Measurements from ENCODE around the gene SLC13A4. TPM values are rescaled to one million over a fixed set of nuclear protein-coding genes. Genes with fewer than 3 reads are reported as not detected.

SLC13A4 gene
- total and polyA plus RNA-seq, 2 of the 4 experiments (the other 2 are of a cell fraction), result 0.10 TPM; not detected in 1

GRCh38 chr7:135712182-135712782, 15.7 kb downstream of the SLC13A4 start:
- no peaks in the 10 kb centered on the region for H3K27me3 ChIP-seq (ENCODE audit: control insufficient read depth, insufficient read depth, low read length)
- H2AFZ ChIP-seq (replicated peaks; ENCODE audit: low read length, poor library complexity), result no peak overlapping the region
- H3K27ac ChIP-seq (ENCODE audit: insufficient read depth, low read length), result no peak overlapping the region
- no peak for DNase-seq
- H4K91ac ChIP-seq (ENCODE audit: insufficient read depth, low read depth, low read length), result no peak overlapping the region
- H3K9me3 ChIP-seq (ENCODE audit: control insufficient read depth, insufficient read depth, low read length), result no peaks in the 10 kb centered on the region
- no peak overlapping the region for H3K9ac ChIP-seq (ENCODE audit: low read depth, low read length)
- intact Hi-C loops (cut with micrococcal nuclease), result no loop called here
- no peaks in the 10 kb centered on the region for H4K20me1 ChIP-seq (ENCODE audit: insufficient read depth, low read length)
- peak overlapping the region; percentile 18 for H2AK9ac ChIP-seq (replicated peaks; ENCODE audit: low read depth, low read length, poor library complexity)
- peaks cover 20% of the 10 kb centered on the region for H3K4me1 ChIP-seq (ENCODE audit: control insufficient read depth, insufficient read depth, low read length)
- H2BK5ac ChIP-seq (ENCODE audit: low read depth, low read length, poor library complexity, severe bottlenecking), result no peak overlapping the region
- H4K8ac ChIP-seq (ENCODE audit: low read depth in 2 of 2, low read length in 2 of 2), result no peak overlapping the region
- H3K4me2 ChIP-seq (ENCODE audit: low read depth, low read length), result no peak overlapping the region
- H3K14ac ChIP-seq (replicated peaks; ENCODE audit: low read depth, low read length), result no peak overlapping the region; the same call in 1 of the 2 replicates
- no CpG with 5 or more reads among the region's 4 CpGs for WGBS, 2 experiments (ENCODE audit: extremely low coverage in 2 of 2, insufficient read length in 1 of 2)
- no peak overlapping the region for H3K4ac ChIP-seq (ENCODE audit: low read depth, low read length)
- dilution Hi-C loops (cut with HindIII; ENCODE audit: low sequenced_read_pairs, unreplicated experiment), result no loop called here
- in situ Hi-C loops (cut with MboI; ENCODE audit: low sequenced_read_pairs), result no loop called here
- H4K5ac ChIP-seq (ENCODE audit: low read depth, low read length), result no peak overlapping the region
- peak overlapping the region; percentile 27; the same call in 1 of the 2 replicates for H2BK20ac ChIP-seq (ENCODE audit: low read depth, low read length)
- H3K4me3 ChIP-seq (ENCODE audit: insufficient read depth, low read depth, low read length), result no peak overlapping the region
- ChIA-PET CTCF (interaction anchor here (0.6 to 1.3 kb wide), 3 partner anchors 21 to 53 kb away, joined by 4 to 8 read pairs (median 5); no protein-coding TSS in a partner anchor), POLR2A (ENCODE audit: unreplicated experiment) (interaction anchor here (0.5 kb wide), 1 partner anchor 52 kb away, joined by 5 read pairs; no protein-coding TSS in a partner anchor)
- H3K9me1 ChIP-seq (ENCODE audit: insufficient read depth, low read length), result peaks cover 22% of the 10 kb centered on the region
- no peak overlapping the region; the same call in 2 of the 3 replicates for H2BK15ac ChIP-seq (ENCODE audit: low read depth, low read length)
- no peak overlapping the region for H3K56ac ChIP-seq (ENCODE audit: extremely low read depth, insufficient read depth, low read length)
- H2AK5ac ChIP-seq (ENCODE audit: low read depth, low read length), result peak overlapping the region; percentile 71
- no peak overlapping the region; the same call in 1 of the 2 replicates for H2BK120ac ChIP-seq (ENCODE audit: low read depth, low read length)
- no peak overlapping the region for H3K23ac ChIP-seq (ENCODE audit: low read depth, low read length)
- no peaks in the 10 kb centered on the region for H3K36me3 ChIP-seq (ENCODE audit: control insufficient read depth, insufficient read depth, low read length)
- ATAC-seq (ENCODE audit: low read depth), result no peak
- BruUV-seq (replicated peaks), result no TSS peak
- H3K18ac ChIP-seq (ENCODE audit: low read depth, low read length), result no peak overlapping the region
- peaks cover 0 to 8% of the 10 kb centered on the region in 2 experiments; a peak in 2 of 4 replicates for H3K79me1 ChIP-seq (ENCODE audit: low read depth in 1 of 2, low read length in 2 of 2)
- 0 out of 2 replicates have a peak, but pooled peaks have one; percentile 4 for TF ChIP-seq CTCF (conservative IDR thresholded peaks at IDR 0.05; ENCODE audit: low read depth, low read length)
- TF ChIP-seq CHD1 (IDR thresholded peaks at IDR 0.05; ENCODE audit: low read depth, low read length), result no peak

Data from IMR-90 (cell line).